HCT116 (cell line): ENCODE measurements around the gene SPPL2B. TPM values are rescaled to one million over a fixed set of nuclear protein-coding genes. Genes with fewer than 3 reads are reported as not detected.

Source experiments
- ATAC-seq: fragments of 200-7000 bp; cut with Tn5 transposase; 2 replicates; pipeline ENCODE4 v1.9.1; 2020; ENCODE audit warnings: mild to moderate bottlenecking, moderate library complexity
- BruUV-seq: library from RNA; stranded (reverse); fragments of 400-500 nt; replicated peaks from 2 replicates; lab custom pipeline; 2021; lab: Mats Ljungman, UMichigan
- CTCF ChIA-PET: fragments of 300-600 bp; sonication (Branson Sonifier 250); formaldehyde crosslinking; loops from one replicate; lab custom pipeline; 2021; ENCODE audit warnings: antibody characterized with exemption; lab: Charles Lee
- POLR2A ChIA-PET: fragments of 300-600, 350-600 bp; sonication (Branson Sonifier 250); formaldehyde crosslinking; loops from one replicate; lab custom pipeline; 2021; ENCODE audit warnings: antibody characterized with exemption; lab: Charles Lee
- RAD21 ChIA-PET, 2 experiments: fragments of 300-600 bp; sonication (Branson Sonifier 250); formaldehyde crosslinking; loops; one replicate each; lab custom pipeline; 2023; ENCODE audit warnings: low total read pairs in 2 of 2; ENCODE audit not compliant: uncharacterized antibody in 2 of 2, unreplicated experiment in 2 of 2, low non-redundant PET in 1 of 2; lab: Charles Lee
- DNase-seq: peaks from one replicate; pipeline ENCODE4 v3.0.0-alpha.2; 2010; ENCODE audit warnings: low read depth, low spot score
- H2AFZ ChIP-seq: fragments of 200-600 bp; shearing (Covaris generic), sonication (generic); 2 replicates; pipeline ENCODE4 v1.6.1; 2017; ENCODE audit warnings: low read depth, mixed run types, mixed read lengths, antibody characterized with exemption, low read length; ENCODE audit not compliant: poor library complexity, severe bottlenecking
- H3K27ac ChIP-seq: 2 replicates; pipeline ENCODE4 v1.5.1; 2012; ENCODE audit warnings: low read depth, low read length
- H3K27me3 ChIP-seq: fragments of 200-600 bp; sonication (generic); 2 replicates; pipeline ENCODE4 v1.6.1; 2016; ENCODE audit warnings: mixed run types, low read length, mixed read lengths; ENCODE audit not compliant: insufficient read depth
- H3K36me3 ChIP-seq, 2 experiments: fragments of 200-500 bp in 1 of 2; fragments of 200-600 bp in 1 of 2; sonication (Bioruptor generic) in 1 of 2; sonication (generic) in 1 of 2; 2 replicates each; pipeline versions ENCODE4 v1.5.1 to v1.6.1; 2014 to 2016; ENCODE audit warnings: low read length in 2 of 2, inconsistent platforms in 1 of 2, mixed read lengths in 1 of 2, mixed run types in 1 of 2; ENCODE audit not compliant: insufficient read depth in 2 of 2, control insufficient read depth in 1 of 2
- H3K4me1 ChIP-seq, 2 experiments: fragments of 200-600 bp in 1 of 2; sonication (generic) in 1 of 2; 2 replicates each; pipeline versions ENCODE4 v1.5.1 to v1.6.1; 2012 to 2017; ENCODE audit warnings: low read length in 2 of 2, inconsistent platforms in 1 of 2, mild to moderate bottlenecking in 1 of 2, mixed read lengths in 1 of 2, mixed run types in 1 of 2, moderate library complexity in 1 of 2; ENCODE audit not compliant: insufficient read depth in 2 of 2, control insufficient read depth in 1 of 2
- H3K4me2 ChIP-seq: fragments of 200-600 bp; sonication (generic); 2 replicates; pipeline ENCODE4 v1.6.1; 2017; ENCODE audit warnings: mixed run types, low read length, mixed read lengths
- H3K4me3 ChIP-seq, 2 experiments: fragments of 200-600 bp in 1 of 2; sonication (generic) in 1 of 2; replicated peaks in 1 of 2; 2 replicates each; pipeline ENCODE4 v1.5.1; 2011 to 2016; ENCODE audit warnings: low read length in 2 of 2, control low read depth in 1 of 2, low read depth in 1 of 2, mild to moderate bottlenecking in 1 of 2, mixed read lengths in 1 of 2, mixed run types in 1 of 2
- H3K79me2 ChIP-seq: fragments of 200-600 bp; sonication (generic); 2 replicates; pipeline ENCODE4 v1.6.1; 2017; ENCODE audit warnings: mild to moderate bottlenecking, mixed run types, low read length, moderate library complexity, mixed read lengths; ENCODE audit not compliant: insufficient read depth
- H3K9ac ChIP-seq: fragments of 200-600 bp; sonication (generic); 2 replicates; pipeline ENCODE4 v1.6.1; 2016; ENCODE audit warnings: low read length, mixed read lengths
- H3K9me2 ChIP-seq: fragments of 200-600 bp; sonication (generic), shearing (Covaris generic); 2 replicates; pipeline ENCODE4 v1.6.1; 2017; ENCODE audit warnings: mixed run types, mild to moderate bottlenecking, moderate library complexity; ENCODE audit not compliant: insufficient read depth
- H3K9me3 ChIP-seq, 2 experiments: fragments of 200-500 bp in 1 of 2; fragments of 200-600 bp in 1 of 2; sonication (Bioruptor generic) in 1 of 2; sonication (generic) in 1 of 2; 2 replicates each; pipeline ENCODE4 v1.6.1; 2014 to 2017; ENCODE audit warnings: low read length in 2 of 2, mixed read lengths in 2 of 2, inconsistent platforms in 1 of 2, low read depth in 1 of 2, mild to moderate bottlenecking in 1 of 2, mixed run types in 1 of 2, moderate library complexity in 1 of 2; ENCODE audit not compliant: control insufficient read depth in 1 of 2, insufficient read depth in 1 of 2
- H4K20me1 ChIP-seq: fragments of 200-600 bp; sonication (generic), shearing (Covaris generic); 2 replicates; pipeline ENCODE4 v1.6.1; 2017; ENCODE audit warnings: mixed run types, mild to moderate bottlenecking, moderate library complexity; ENCODE audit not compliant: insufficient read depth
- CBX3 ChIP-seq: IDR thresholded peaks from 2 replicates; pipeline ENCODE4 v1.6.1; 2012; ENCODE audit warnings: low read depth
- CEBPB ChIP-seq: IDR thresholded peaks from 2 replicates; pipeline ENCODE4 v1.6.1; 2012; ENCODE audit warnings: low read depth
- EZH2 ChIP-seq: fragments of 200-600 bp; sonication (generic); IDR thresholded peaks from 2 replicates; pipeline ENCODE4 v1.6.1; 2017; ENCODE audit warnings: antibody characterized with exemption, mixed run types
- EZH2phosphoT487 ChIP-seq: fragments of 200-600 bp; IDR thresholded peaks from 2 replicates; pipeline ENCODE4 v1.6.1; 2018; ENCODE audit warnings: antibody characterized with exemption, borderline replicate concordance
- JUND ChIP-seq: IDR thresholded peaks from 2 replicates; pipeline ENCODE4 v1.6.1; 2012
- POLR2A ChIP-seq: IDR thresholded peaks from 2 replicates; pipeline ENCODE4 v1.7.0; 2011; ENCODE audit warnings: borderline replicate concordance; ENCODE audit not compliant: insufficient read depth, insufficient read length; ENCODE audit errors: extremely low read depth
- SP1 ChIP-seq: IDR thresholded peaks from 2 replicates; pipeline ENCODE4 v1.6.1; 2012; ENCODE audit warnings: low read depth
- TCF7L2 ChIP-seq: IDR thresholded peaks from 2 replicates; pipeline ENCODE4 v1.7.0; 2011; ENCODE audit warnings: borderline replicate concordance, inconsistent platforms; ENCODE audit not compliant: insufficient read depth, insufficient read length; ENCODE audit errors: extremely low read depth
- YY1 ChIP-seq: IDR thresholded peaks from 2 replicates; pipeline ENCODE4 v1.6.1; 2011; ENCODE audit warnings: low read length, low read depth, moderate library complexity, mild to moderate bottlenecking; ENCODE audit not compliant: insufficient replicate concordance; ENCODE audit errors: extremely low read depth
- ZFX ChIP-seq: fragments of 450-650 bp; IDR thresholded peaks from 2 replicates; pipeline ENCODE4 v1.6.1; 2017
- intact Hi-C: fragments of 100-400 bp; cut with micrococcal nuclease; formaldehyde crosslinking; loops from 2 replicates; pipeline ENCODE4 v1.10.0; 2022
- total RNA-seq: library from RNA; stranded (reverse); gene quantifications from one replicate; pipeline ENCODE4 v1.2.1, GENCODE V29; 2021; ENCODE audit not compliant: unreplicated experiment
- TF ChIP-seq, protein P1 (sequence below), 3 experiments: fragments of 200-600 bp in 1 of 3; sonication (generic) in 1 of 3; IDR thresholded peaks in 2 of 3; conservative IDR thresholded peaks in 1 of 3; 2 replicates each; pipeline ENCODE4 v1.5.1; 2012 to 2017; ENCODE audit warnings: low read depth in 2 of 3, low read length in 2 of 3, antibody characterized with exemption in 1 of 3, borderline replicate concordance in 1 of 3, control low read depth in 1 of 3, mild to moderate bottlenecking in 1 of 3, mixed read lengths in 1 of 3, mixed run types in 1 of 3, moderate library complexity in 1 of 3; ENCODE audit not compliant: insufficient read depth in 1 of 3
- TF ChIP-seq, protein P2 (sequence below): IDR thresholded peaks from 2 replicates; pipeline ENCODE4 v1.6.1; 2012
- TF ChIP-seq, protein P3 (sequence below): IDR thresholded peaks from 2 replicates; pipeline ENCODE4 v1.6.1; 2012

The SPPL2B gene
- total RNA-seq, 1 experiment from 2014 or later, result 83.1 TPM

DNA sequence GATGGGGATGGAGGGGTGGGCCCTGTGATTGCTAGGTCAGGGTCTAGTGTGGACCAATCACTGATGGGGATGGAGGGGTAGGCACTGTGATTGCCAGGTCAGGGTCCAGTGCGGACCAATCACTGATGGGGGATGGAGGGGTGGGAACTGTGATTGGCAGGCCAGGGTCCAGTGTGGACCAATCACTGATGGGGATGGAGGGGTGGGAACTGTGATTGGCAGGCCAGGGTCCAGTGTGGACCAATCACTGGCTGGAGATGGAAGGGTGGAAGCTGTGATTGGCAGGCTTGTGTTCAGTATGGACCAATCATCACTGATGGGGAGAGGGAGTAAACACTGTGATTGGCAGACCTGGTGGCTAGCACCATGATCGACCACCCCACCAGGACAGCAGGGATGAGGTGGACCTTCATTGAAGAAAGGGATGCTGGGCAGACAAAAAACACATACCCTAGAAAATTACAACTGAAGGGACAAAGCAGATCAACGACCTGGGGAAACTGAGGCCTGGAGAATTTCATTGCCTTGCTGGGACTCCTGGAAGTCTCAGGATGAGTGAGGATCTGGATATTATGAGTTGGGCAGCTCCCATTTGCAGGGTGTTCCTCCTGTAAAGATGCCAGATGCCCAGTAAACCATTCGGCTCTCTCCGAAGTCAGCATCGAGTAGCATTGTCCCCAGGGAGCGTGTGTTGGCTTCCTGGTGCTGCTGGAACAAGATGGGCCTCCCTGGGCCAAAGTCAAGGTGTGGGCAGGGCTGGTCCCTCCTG, 47.1 kb downstream of the SPPL2B start:
- no peaks in the 10 kb centered on the region for H3K9me2 ChIP-seq
- CTCF ChIA-PET, result no interaction called here
- H3K4me1 ChIP-seq, result peaks cover 4 to 23% of the 10 kb centered on the region in 2 experiments; a peak in 3 of 4 replicates
- DNase-seq (no peak), ATAC-seq (peak; percentile 72)
- no peak overlapping the region for H3K9ac ChIP-seq
- peak overlapping the region; percentile 32; the same call in 1 of the 2 replicates for H3K4me2 ChIP-seq
- H2AFZ ChIP-seq, result no peak overlapping the region
- POLR2A ChIA-PET, result no interaction called here
- RAD21 ChIA-PET, result no interaction called here
- TF ChIP-seq SP1 (peak; percentile 16; the same call in 1 of the 2 replicates), CBX3 (no peak), JUND (no peak)
- no peak overlapping the region for H3K4me3 ChIP-seq
- H3K9me3 ChIP-seq, result peaks cover under 1 to 5% of the 10 kb centered on the region in 2 experiments; a peak in 2 of 4 replicates
- no peaks in the 10 kb centered on the region for H3K36me3 ChIP-seq
- no peaks in the 10 kb centered on the region for H3K79me2 ChIP-seq
- no TSS peak for BruUV-seq
- no peaks in the 10 kb centered on the region for H4K20me1 ChIP-seq
- no peaks in the 10 kb centered on the region for H3K27me3 ChIP-seq
- intact Hi-C loops, result no loop called here
- no peak overlapping the region for H3K27ac ChIP-seq

DNA sequence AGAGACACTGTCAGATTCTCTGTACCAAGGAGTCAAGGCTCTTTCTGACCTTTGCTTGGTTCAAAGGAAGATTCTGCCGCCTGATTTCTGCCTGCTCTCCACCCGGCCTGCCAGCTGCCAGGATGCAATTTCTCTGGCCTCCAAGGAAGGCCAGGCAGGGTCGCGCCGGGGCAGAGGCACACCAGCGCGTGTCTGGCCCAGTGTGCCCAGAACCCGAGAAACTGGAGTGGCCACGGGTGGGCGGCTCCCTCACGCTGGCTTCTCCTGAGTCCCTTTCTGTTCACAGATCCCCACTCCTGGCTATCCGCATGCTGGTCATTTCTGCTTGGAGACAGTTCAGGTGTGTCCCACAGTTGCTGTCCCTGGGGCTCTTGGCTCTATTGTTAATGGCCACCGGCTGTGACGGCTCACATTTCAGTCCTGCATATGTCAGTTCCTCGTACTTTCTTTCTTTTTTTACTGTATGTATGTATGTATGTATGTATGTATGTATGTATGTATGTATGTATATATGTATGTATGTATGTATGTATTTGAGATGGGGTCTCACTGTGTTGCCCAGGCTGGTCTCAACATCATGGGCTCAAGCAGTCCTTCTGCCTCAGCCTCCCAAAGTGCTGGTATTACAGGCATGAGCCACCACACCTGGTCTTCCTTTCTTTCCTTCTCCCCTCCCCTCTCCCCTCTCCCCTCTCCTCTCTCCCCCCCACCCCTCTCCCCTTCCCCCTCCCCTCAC, 48.5 kb downstream of the SPPL2B start:
- H3K9ac ChIP-seq, result no peak overlapping the region
- H3K27me3 ChIP-seq, result no peaks in the 10 kb centered on the region
- no peaks in the 10 kb centered on the region for H3K9me2 ChIP-seq
- no peaks in the 10 kb centered on the region for H3K79me2 ChIP-seq
- H3K4me2 ChIP-seq, result no peak overlapping the region
- peaks cover 4 to 18% of the 10 kb centered on the region in 2 experiments; a peak in 3 of 4 replicates for H3K4me1 ChIP-seq
- no peak overlapping the region for H3K4me3 ChIP-seq
- no peaks in the 10 kb centered on the region for H4K20me1 ChIP-seq
- CTCF ChIA-PET, result no interaction called here
- no peak overlapping the region for H2AFZ ChIP-seq
- intact Hi-C loops, result no loop called here
- POLR2A ChIA-PET, result no interaction called here
- DNase-seq (no peak), ATAC-seq (no peak)
- peaks cover 4 to 9% of the 10 kb centered on the region in 2 experiments; a peak in 2 of 4 replicates for H3K9me3 ChIP-seq
- TF ChIP-seq, protein P1, sequence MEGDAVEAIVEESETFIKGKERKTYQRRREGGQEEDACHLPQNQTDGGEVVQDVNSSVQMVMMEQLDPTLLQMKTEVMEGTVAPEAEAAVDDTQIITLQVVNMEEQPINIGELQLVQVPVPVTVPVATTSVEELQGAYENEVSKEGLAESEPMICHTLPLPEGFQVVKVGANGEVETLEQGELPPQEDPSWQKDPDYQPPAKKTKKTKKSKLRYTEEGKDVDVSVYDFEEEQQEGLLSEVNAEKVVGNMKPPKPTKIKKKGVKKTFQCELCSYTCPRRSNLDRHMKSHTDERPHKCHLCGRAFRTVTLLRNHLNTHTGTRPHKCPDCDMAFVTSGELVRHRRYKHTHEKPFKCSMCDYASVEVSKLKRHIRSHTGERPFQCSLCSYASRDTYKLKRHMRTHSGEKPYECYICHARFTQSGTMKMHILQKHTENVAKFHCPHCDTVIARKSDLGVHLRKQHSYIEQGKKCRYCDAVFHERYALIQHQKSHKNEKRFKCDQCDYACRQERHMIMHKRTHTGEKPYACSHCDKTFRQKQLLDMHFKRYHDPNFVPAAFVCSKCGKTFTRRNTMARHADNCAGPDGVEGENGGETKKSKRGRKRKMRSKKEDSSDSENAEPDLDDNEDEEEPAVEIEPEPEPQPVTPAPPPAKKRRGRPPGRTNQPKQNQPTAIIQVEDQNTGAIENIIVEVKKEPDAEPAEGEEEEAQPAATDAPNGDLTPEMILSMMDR (IDR thresholded peaks at IDR 0.05 in 2 of 3, conservative IDR thresholded peaks at IDR 0.05 in 1 of 3; ENCODE audit: borderline replicate concordance in 1 of 3, insufficient read depth in 1 of 3, low read depth in 2 of 3, low read length in 2 of 3), result no peak
- TF ChIP-seq CBX3 (no peak), EZH2phosphoT487 (no peak), EZH2 (no peak), JUND (no peak), TCF7L2 (no peak), ZFX (no peak), POLR2A (no peak), YY1 (no peak), CEBPB (no peak)
- TF ChIP-seq, protein P2, sequence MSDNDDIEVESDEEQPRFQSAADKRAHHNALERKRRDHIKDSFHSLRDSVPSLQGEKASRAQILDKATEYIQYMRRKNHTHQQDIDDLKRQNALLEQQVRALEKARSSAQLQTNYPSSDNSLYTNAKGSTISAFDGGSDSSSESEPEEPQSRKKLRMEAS, result no peak
- TF ChIP-seq, protein P3, sequence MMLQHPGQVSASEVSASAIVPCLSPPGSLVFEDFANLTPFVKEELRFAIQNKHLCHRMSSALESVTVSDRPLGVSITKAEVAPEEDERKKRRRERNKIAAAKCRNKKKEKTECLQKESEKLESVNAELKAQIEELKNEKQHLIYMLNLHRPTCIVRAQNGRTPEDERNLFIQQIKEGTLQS, result no peak
- TF ChIP-seq, all 23 proteins: peak for 0
- RAD21 ChIA-PET, result no interaction called here
- BruUV-seq, result no TSS peak
- Histone ChIP-seq H3K27ac (no peak overlapping the region), H3K36me3 (no peaks in the 10 kb centered on the region)
